HepG2 (cell line): ENCODE data around the gene SLC1A4. TPM values are rescaled to one million over a fixed set of nuclear protein-coding genes. Genes with fewer than 3 reads are reported as not detected.

Source experiments
- ATAC-seq: fragments of 200-7000 bp; cut with Tn5 transposase; 3 replicates; pipeline ENCODE4 v1.9.1; 2020; ENCODE audit warnings: mild to moderate bottlenecking, moderate library complexity
- BruUV-seq: library from RNA; stranded (reverse); fragments of 400-500 nt; replicated peaks from 2 replicates; lab custom pipeline; 2021; lab: Mats Ljungman, UMichigan
- CTCF ChIA-PET: fragments of 300-600 bp; formaldehyde crosslinking; extraction: SDS; loops from one replicate; lab custom pipeline; 2021; ENCODE audit warnings: low total read pairs, inconsistent platforms, low intra/inter-chr PET ratio; lab: Yijun Ruan, JAX
- POLR2A ChIA-PET: fragments of 350-600 bp; sonication (Branson Sonifier 250); formaldehyde crosslinking; loops from one replicate; lab custom pipeline; 2020; ENCODE audit warnings: antibody characterized with exemption, inconsistent platforms; lab: Yijun Ruan, JAX
- DNase-seq: peaks from one replicate; pipeline ENCODE4 v3.0.0-alpha.2; 2015; ENCODE audit warnings: low spot score
- FAIRE-seq: peaks from 3 replicates; lab custom pipeline; 2011; peaks lifted over from hg19 to GRCh38; lab: Jason Lieb, UNC
- H2AFZ ChIP-seq: one replicate; pipeline ENCODE4 v1.6.1; 2011; ENCODE audit warnings: low read length, inconsistent platforms
- H3K27ac ChIP-seq: fragments of 300-600 bp; 3 replicates; pipeline ENCODE4 v1.8.0; 2011; ENCODE audit warnings: mixed run types, mild to moderate bottlenecking, mixed read lengths, low read length, inconsistent platforms; ENCODE audit not compliant: insufficient read depth; ENCODE audit errors: extremely low read length
- H3K27me3 ChIP-seq, 2 experiments: fragments of 200-600 bp in 1 of 2; 2 replicates in 1 of 2; 3 replicates in 1 of 2; pipeline versions ENCODE4 v1.6.0 to v1.8.0; 2011; ENCODE audit warnings: low read length in 2 of 2, mild to moderate bottlenecking in 2 of 2, moderate library complexity in 2 of 2, inconsistent platforms in 1 of 2; ENCODE audit not compliant: insufficient read depth in 2 of 2, control insufficient read depth in 1 of 2
- H3K36me3 ChIP-seq, 2 experiments: fragments of 200-600 bp in 1 of 2; replicated peaks in 1 of 2; 2 replicates in 1 of 2; 3 replicates in 1 of 2; pipeline versions ENCODE4 v1.5.1 to v1.8.0; 2011; ENCODE audit warnings: low read length in 2 of 2, inconsistent platforms in 1 of 2; ENCODE audit not compliant: insufficient read depth in 2 of 2, control insufficient read depth in 1 of 2
- H3K4me1 ChIP-seq: 2 replicates; pipeline ENCODE4 v1.5.1; 2012; ENCODE audit warnings: low read length, inconsistent platforms; ENCODE audit not compliant: insufficient read depth
- H3K4me2 ChIP-seq: 2 replicates; pipeline ENCODE4 v1.6.0; 2011; ENCODE audit warnings: low read depth, low read length, inconsistent platforms
- H3K4me3 ChIP-seq, 3 experiments: fragments of 200-600 bp in 1 of 3; sonication (generic), shearing (Covaris generic) in 1 of 3; replicated peaks in 1 of 3; 2 replicates each; pipeline ENCODE4 v1.5.1; 2011 to 2016; ENCODE audit warnings: low read length in 3 of 3, inconsistent platforms in 2 of 3, low read depth in 2 of 3, mild to moderate bottlenecking in 2 of 3, control low read depth in 1 of 3, mixed read lengths in 1 of 3; ENCODE audit not compliant: insufficient read depth in 1 of 3
- H3K79me2 ChIP-seq: one replicate; pipeline ENCODE4 v1.6.1; 2011; ENCODE audit warnings: low read length, inconsistent platforms; ENCODE audit not compliant: insufficient read depth
- H3K9ac ChIP-seq: 2 replicates; pipeline ENCODE4 v1.6.0; 2011; ENCODE audit warnings: mild to moderate bottlenecking, low read depth, low read length, inconsistent platforms; ENCODE audit not compliant: insufficient read depth
- H3K9me3 ChIP-seq: 2 replicates; pipeline ENCODE4 v1.5.1; 2012; ENCODE audit warnings: mild to moderate bottlenecking, low read length
- H4K20me1 ChIP-seq: 2 replicates; pipeline ENCODE4 v1.6.0; 2011; ENCODE audit warnings: inconsistent platforms, mild to moderate bottlenecking, low read length, moderate library complexity; ENCODE audit not compliant: insufficient read depth
- EHMT2 ChIP-seq: fragments of 200-600 bp; sonication (generic); IDR thresholded peaks from 2 replicates; pipeline ENCODE4 v1.7.0; 2017; ENCODE audit warnings: antibody characterized with exemption, low read depth, low read length, borderline replicate concordance
- MAF1 ChIP-seq: sonication (generic); formaldehyde crosslinking; IDR thresholded peaks from 2 replicates; pipeline ENCODE4 v1.5.0; 2020; ENCODE audit warnings: missing genetic modification reagents, borderline replicate concordance
- MAFF ChIP-seq: IDR thresholded peaks from 2 replicates; pipeline ENCODE4 v1.6.1; 2011; ENCODE audit warnings: low read depth, low read length, improper control_type of control experiment
- MEIS1 ChIP-seq: sonication (generic); formaldehyde crosslinking; IDR thresholded peaks from 2 replicates; pipeline ENCODE4 v1.9.0; 2021; ENCODE audit warnings: mild to moderate bottlenecking, missing genetic modification reagents, moderate library complexity, borderline replicate concordance
- SCMH1 ChIP-seq: sonication (generic); formaldehyde crosslinking; IDR thresholded peaks from 2 replicates; pipeline ENCODE4 v1.9.0; 2021; ENCODE audit warnings: missing genetic modification reagents, mild to moderate bottlenecking, borderline replicate concordance
- TAF15 ChIP-seq: fragments of 200-400 bp; formaldehyde crosslinking; IDR thresholded peaks from one replicate; pipeline ENCODE4 v1.6.1; 2018; ENCODE audit warnings: mild to moderate bottlenecking, low read depth, low read length; ENCODE audit not compliant: poor library complexity, severe bottlenecking
- TEAD2 ChIP-seq: sonication (generic); formaldehyde crosslinking; IDR thresholded peaks from 2 replicates; pipeline ENCODE4 v1.9.0; 2021; ENCODE audit warnings: missing genetic modification reagents
- ZNF598 ChIP-seq: sonication (generic); formaldehyde crosslinking; IDR thresholded peaks from 2 replicates; pipeline ENCODE4 v1.5.1; 2020; ENCODE audit warnings: mild to moderate bottlenecking, missing genetic modification reagents, borderline replicate concordance
- WGBS: methylation state at CpG from one replicate; pipeline ENCODE4 v1.1.6; 2017; ENCODE audit warnings: low lambda C conversion rate; 5-methylcytosine and 5-hydroxymethylcytosine counted together
- in situ Hi-C: cut with HindIII; loops from 2 replicates; pipeline ENCODE4 v1.10.0; 2017; ENCODE audit warnings: low pct_unique_long_range_greater_than_20kb; ENCODE audit not compliant: extremely low pct_ligation_motif_present
- intact Hi-C: fragments of 100-400 bp; cut with micrococcal nuclease; formaldehyde crosslinking; loops from one replicate; pipeline ENCODE4 v1.10.0; 2022; ENCODE audit not compliant: unreplicated experiment
- polyA plus RNA-seq, 8 experiments: library from polyadenylated mRNA; depleted of rRNA in 3 of 8; stranded (reverse) in 7 of 8; unstranded in 1 of 8; fragments of >200 nt; fragmentation: Illumina TruSeq in 4 of 8; extraction: Trizol in 4 of 8; gene quantifications; 2 replicates each; pipeline versions ENCODE4 v1.2.1 to v1.2.3, GENCODE V29; 2011 to 2016; ENCODE audit warnings: low read depth in 4 of 8, missing spikeins in 1 of 8, mixed read lengths in 1 of 8; ENCODE audit not compliant: insufficient read depth in 1 of 8
- total RNA-seq, 5 experiments: library from RNA; depleted of rRNA; stranded (reverse); fragments of >200 nt; fragmentation: Illumina TruSeq; extraction: Trizol; gene quantifications; 2 replicates each; pipeline ENCODE4 v1.2.3, GENCODE V29; 2016; ENCODE audit warnings: low read depth in 1 of 5
- TF ChIP-seq, protein P1 (sequence below): IDR thresholded peaks from 2 replicates; pipeline ENCODE4 v1.6.1; 2012; ENCODE audit warnings: low read length, improper control_type of control experiment
- TF ChIP-seq, protein P2 (sequence below), 2 experiments: fragments of 450-650 bp in 1 of 2; sonication (generic) in 1 of 2; formaldehyde crosslinking; IDR thresholded peaks; 2 replicates each; pipeline versions ENCODE4 v1.5.0 to v1.8.0; 2020 to 2022; ENCODE audit warnings: mild to moderate bottlenecking in 1 of 2, missing genetic modification reagents in 1 of 2
- TF ChIP-seq, protein P3 (sequence below): sonication (generic); formaldehyde crosslinking; IDR thresholded peaks from 2 replicates; pipeline ENCODE4 v1.4.0; 2020; ENCODE audit warnings: missing genetic modification reagents
- TF ChIP-seq, protein P4 (sequence below), 2 experiments: sonication (generic) in 1 of 2; formaldehyde crosslinking in 1 of 2; IDR thresholded peaks; 2 replicates each; pipeline versions ENCODE4 v1.4.0 to v1.6.1; 2018 to 2020; ENCODE audit warnings: missing genetic modification reagents in 2 of 2, borderline replicate concordance in 1 of 2, low read depth in 1 of 2, mild to moderate bottlenecking in 1 of 2, missing biosample characterization in 1 of 2
- TF ChIP-seq, protein P5 (sequence below): IDR thresholded peaks from 2 replicates; pipeline ENCODE4 v1.6.1; 2016

SLC1A4 gene
- total and polyA plus RNA-seq, 2 of the 13 experiments (the other 11 are each of a cell fraction or from before 2014, with no cell fraction given), result 21.0 to 39.6 TPM

DNA sequence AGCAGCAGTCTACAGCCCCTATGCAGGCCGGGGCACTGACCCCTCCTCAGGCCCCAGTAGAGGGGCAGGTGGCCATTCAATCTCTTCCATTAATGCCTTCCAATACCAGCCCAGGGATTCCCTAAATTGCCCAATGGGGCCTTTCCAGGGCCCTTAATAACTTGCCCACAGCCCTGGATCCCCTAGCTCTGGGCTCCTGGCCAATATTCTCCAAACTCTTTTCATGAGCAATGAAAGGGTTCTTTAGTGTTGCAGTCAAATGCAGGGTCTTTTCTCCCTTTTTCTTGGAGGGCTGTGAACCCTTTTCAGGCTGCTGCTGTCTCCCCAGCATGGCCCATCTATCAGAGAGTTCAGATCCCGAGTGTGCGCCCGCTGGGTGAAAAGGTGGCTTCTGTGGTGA, 41.3 kb upstream of the SLC1A4 start (continued):
- TF ChIP-seq MAFF, result no peak
- TF ChIP-seq ZNF598 (CRISPR knock-in tag), result no peak

DNA sequence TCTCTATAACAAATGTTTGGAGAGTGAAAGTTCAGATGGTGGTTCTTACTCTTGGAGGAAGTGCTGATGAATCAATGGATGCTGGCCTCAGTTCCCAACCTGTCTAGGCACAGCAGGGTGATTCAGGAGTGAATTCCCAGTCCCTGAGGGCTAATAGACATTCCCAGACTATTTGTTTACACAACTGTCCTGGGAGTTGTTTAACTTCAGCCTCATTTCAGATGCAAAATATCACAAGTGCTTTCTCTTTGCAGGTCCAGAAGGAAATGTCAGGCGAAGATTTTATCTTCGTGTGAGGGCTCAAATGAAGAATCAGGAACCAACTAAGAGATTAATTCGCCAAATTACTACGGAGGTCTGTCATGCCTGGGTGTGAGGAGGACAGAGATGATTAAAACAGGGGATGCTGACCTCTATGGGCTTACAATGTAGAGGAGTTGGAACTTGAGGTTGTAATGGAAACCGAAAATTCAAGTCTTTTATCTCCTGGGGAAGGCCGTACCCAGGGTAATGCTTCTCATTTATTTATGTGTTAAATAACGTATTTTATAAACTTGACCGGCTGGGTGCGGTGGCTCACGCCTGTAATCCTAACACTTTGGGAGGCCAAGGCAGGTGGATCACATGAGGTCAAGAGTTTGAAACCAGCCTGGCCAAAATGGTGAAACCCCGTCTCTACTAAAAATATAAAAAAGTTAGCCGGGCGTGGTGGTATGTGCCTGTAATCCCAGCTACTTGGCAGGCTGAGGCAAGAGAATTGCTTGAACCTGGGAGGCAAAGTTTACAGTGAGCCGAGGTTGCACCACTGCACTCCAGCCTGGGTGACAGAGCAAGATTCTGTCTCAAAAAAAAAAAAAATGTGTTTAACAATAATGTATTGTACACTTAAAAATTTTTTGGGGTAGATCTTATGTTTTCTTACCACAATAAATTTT, 38.7 kb upstream of the SLC1A4 start:
- DNase-seq (no peak), ATAC-seq (peak; percentile 38), FAIRE-seq (no peak)
- no peaks in the 10 kb centered on the region for H3K9me3 ChIP-seq
- no peak overlapping the region for H3K4me3 ChIP-seq
- no peaks in the 10 kb centered on the region for H3K36me3 ChIP-seq
- H3K4me1 ChIP-seq, result peaks cover 49% of the 10 kb centered on the region
- in situ Hi-C loops (no loop called here), intact Hi-C loops (no loop called here)
- no peaks in the 10 kb centered on the region for H3K27me3 ChIP-seq
- ChIA-PET CTCF (interaction anchor here (0.7 kb wide), 1 partner anchor 36 kb away, joined by 3 read pairs; no protein-coding TSS in a partner anchor), POLR2A (interaction anchor here (1.1 to 1.2 kb wide), 2 partner anchors 37 to 39 kb away, joined by 3 to 4 read pairs; partner anchors contain the start of gene SLC1A4)
- no peak overlapping the region for H3K9ac ChIP-seq
- peak overlapping the region; percentile 36 for H3K4me2 ChIP-seq
- H2AFZ ChIP-seq, result no peak overlapping the region
- no TSS peak for BruUV-seq
- H3K27ac ChIP-seq, result no peak overlapping the region
- H4K20me1 ChIP-seq, result no peaks in the 10 kb centered on the region
- WGBS, result 42% methylated on average over 14 of the region's 14 CpGs
- H3K79me2 ChIP-seq, result no peaks in the 10 kb centered on the region
- TF ChIP-seq MEIS1 (CRISPR knock-in tag), result no peak
- TF ChIP-seq, protein P1, sequence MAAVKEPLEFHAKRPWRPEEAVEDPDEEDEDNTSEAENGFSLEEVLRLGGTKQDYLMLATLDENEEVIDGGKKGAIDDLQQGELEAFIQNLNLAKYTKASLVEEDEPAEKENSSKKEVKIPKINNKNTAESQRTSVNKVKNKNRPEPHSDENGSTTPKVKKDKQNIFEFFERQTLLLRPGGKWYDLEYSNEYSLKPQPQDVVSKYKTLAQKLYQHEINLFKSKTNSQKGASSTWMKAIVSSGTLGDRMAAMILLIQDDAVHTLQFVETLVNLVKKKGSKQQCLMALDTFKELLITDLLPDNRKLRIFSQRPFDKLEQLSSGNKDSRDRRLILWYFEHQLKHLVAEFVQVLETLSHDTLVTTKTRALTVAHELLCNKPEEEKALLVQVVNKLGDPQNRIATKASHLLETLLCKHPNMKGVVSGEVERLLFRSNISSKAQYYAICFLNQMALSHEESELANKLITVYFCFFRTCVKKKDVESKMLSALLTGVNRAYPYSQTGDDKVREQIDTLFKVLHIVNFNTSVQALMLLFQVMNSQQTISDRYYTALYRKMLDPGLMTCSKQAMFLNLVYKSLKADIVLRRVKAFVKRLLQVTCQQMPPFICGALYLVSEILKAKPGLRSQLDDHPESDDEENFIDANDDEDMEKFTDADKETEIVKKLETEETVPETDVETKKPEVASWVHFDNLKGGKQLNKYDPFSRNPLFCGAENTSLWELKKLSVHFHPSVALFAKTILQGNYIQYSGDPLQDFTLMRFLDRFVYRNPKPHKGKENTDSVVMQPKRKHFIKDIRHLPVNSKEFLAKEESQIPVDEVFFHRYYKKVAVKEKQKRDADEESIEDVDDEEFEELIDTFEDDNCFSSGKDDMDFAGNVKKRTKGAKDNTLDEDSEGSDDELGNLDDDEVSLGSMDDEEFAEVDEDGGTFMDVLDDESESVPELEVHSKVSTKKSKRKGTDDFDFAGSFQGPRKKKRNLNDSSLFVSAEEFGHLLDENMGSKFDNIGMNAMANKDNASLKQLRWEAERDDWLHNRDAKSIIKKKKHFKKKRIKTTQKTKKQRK, result no peak
- TF ChIP-seq ZNF598 (CRISPR knock-in tag), result no peak
- TF ChIP-seq, protein P2, sequence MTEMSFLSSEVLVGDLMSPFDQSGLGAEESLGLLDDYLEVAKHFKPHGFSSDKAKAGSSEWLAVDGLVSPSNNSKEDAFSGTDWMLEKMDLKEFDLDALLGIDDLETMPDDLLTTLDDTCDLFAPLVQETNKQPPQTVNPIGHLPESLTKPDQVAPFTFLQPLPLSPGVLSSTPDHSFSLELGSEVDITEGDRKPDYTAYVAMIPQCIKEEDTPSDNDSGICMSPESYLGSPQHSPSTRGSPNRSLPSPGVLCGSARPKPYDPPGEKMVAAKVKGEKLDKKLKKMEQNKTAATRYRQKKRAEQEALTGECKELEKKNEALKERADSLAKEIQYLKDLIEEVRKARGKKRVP (CRISPR knock-in tag; IDR thresholded peaks at IDR 0.05), result no peak
- TF ChIP-seq, protein P3, sequence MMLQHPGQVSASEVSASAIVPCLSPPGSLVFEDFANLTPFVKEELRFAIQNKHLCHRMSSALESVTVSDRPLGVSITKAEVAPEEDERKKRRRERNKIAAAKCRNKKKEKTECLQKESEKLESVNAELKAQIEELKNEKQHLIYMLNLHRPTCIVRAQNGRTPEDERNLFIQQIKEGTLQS (CRISPR knock-in tag), result no peak
- TF ChIP-seq EHMT2, result no peak
- no peak for TF ChIP-seq TEAD2 (CRISPR knock-in tag)
- TF ChIP-seq MAF1 (CRISPR knock-in tag), result no peak
- no peak for TF ChIP-seq TAF15
- TF ChIP-seq, protein P4, sequence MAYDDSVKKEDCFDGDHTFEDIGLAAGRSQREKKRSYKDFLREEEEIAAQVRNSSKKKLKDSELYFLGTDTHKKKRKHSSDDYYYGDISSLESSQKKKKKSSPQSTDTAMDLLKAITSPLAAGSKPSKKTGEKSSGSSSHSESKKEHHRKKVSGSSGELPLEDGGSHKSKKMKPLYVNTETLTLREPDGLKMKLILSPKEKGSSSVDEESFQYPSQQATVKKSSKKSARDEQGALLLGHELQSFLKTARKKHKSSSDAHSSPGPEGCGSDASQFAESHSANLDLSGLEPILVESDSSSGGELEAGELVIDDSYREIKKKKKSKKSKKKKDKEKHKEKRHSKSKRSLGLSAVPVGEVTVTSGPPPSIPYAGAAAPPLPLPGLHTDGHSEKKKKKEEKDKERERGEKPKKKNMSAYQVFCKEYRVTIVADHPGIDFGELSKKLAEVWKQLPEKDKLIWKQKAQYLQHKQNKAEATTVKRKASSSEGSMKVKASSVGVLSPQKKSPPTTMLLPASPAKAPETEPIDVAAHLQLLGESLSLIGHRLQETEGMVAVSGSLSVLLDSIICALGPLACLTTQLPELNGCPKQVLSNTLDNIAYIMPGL (CRISPR knock-in tag; IDR thresholded peaks at IDR 0.05; ENCODE audit: borderline replicate concordance in 1 of 2, low read depth in 1 of 2), result no peak
- TF ChIP-seq, protein P5, sequence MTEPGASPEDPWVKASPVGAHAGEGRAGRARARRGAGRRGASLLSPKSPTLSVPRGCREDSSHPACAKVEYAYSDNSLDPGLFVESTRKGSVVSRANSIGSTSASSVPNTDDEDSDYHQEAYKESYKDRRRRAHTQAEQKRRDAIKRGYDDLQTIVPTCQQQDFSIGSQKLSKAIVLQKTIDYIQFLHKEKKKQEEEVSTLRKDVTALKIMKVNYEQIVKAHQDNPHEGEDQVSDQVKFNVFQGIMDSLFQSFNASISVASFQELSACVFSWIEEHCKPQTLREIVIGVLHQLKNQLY (CRISPR knock-in tag), result no peak
- no peak for TF ChIP-seq SCMH1
